Type B pancreatic cell (in vitro differentiated cells): ENCODE results near the gene CASKIN2. TPM values are rescaled to one million over a fixed set of nuclear protein-coding genes. Genes with fewer than 3 reads are reported as not detected.
A peak's percentile ranks its signal among the peaks of the same experiment; 100 is the strongest.

Experiments
- DNase-seq: peaks from one replicate; pipeline ENCODE4 v3.0.0; 2021; ENCODE audit warnings: mixed read lengths; ENCODE audit not compliant: unreplicated experiment; ENCODE audit errors: extremely low spot score
- H3K27ac Mint-ChIP-seq: 2 replicates; pipeline ENCODE4 v1.8.0; 2021; ENCODE audit warnings: mild to moderate bottlenecking, mixed read lengths
- H3K27me3 Mint-ChIP-seq: 2 replicates; pipeline ENCODE4 v1.8.0; 2021; ENCODE audit warnings: mixed read lengths
- H3K36me3 Mint-ChIP-seq: 2 replicates; pipeline ENCODE4 v1.8.0; 2021; ENCODE audit warnings: mixed read lengths
- H3K4me1 Mint-ChIP-seq: one replicate; pipeline ENCODE4 v1.8.0; 2021; ENCODE audit warnings: mixed read lengths; ENCODE audit not compliant: unreplicated experiment
- H3K4me3 Mint-ChIP-seq: 2 replicates; pipeline ENCODE4 v1.8.0; 2021; ENCODE audit warnings: mild to moderate bottlenecking, mixed read lengths
- H3K9me3 Mint-ChIP-seq: 2 replicates; pipeline ENCODE4 v1.8.0; 2021; ENCODE audit warnings: mixed read lengths
- CTCF ChIP-seq: fragments of 200-600 bp; sonication (generic); conservative IDR thresholded peaks from 2 replicates; pipeline ENCODE4 v1.5.0; 2021; ENCODE audit warnings: antibody characterized with exemption, mild to moderate bottlenecking
- total RNA-seq: library from RNA; stranded (reverse); gene quantifications from 2 replicates; pipeline ENCODE4 v1.2.1, GENCODE V29; 2021; ENCODE audit warnings: low replicate concordance

CASKIN2 gene
- total RNA-seq, 1 donor from 2014 or later: 31.2 TPM

DNA sequence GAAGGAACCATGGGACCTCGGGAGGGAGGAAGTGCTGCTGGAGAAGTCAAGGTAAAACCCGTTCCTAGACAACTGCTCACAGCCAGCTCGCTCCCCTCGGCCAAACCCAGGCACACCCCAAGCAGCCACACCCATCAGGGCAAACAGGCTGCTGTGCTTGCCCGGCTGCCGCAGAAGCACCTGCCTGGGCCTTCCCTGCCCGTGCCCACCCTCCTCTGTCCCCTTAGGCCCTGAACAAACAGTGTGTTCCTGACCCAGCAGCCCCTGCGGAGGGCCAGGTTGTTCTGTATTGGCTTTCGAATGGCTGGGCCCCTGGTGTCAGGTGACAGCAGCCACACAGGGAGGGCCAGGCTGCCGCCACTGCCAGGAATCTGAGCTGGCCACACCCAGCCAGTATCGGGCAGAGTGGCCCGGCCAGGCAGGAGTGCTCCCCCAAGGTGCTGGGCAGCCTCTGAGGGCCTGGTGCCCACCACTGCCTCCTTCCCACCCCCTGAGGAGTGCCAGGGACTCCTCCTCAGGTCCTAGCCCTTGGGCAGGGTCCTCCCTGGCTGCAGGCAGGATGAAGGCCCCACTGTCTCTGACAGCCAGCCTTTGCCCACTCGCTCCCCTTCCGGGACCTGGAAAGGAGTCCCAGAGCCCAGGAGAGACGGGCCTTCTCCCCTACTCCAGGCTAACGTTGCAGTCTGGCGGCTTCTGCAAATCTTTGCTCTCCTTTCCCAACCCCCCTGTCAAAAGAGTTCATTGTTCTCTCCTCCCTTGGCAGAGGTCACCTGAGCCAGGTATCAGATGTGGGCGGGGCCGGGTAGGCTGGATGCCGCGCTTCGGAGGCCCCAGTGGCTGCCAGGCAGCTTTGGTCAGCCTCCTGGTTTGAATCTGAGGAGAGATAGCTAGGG lies 34.2 kb upstream of the CASKIN2 start:
- peak; percentile 78 for DNase-seq
- peak overlapping the region; percentile 62 for H3K4me3 Mint-ChIP-seq
- no peaks in the 10 kb centered on the region for H3K36me3 Mint-ChIP-seq
- peak overlapping the region; percentile 94 for H3K27ac Mint-ChIP-seq
- no peaks in the 10 kb centered on the region for H3K27me3 Mint-ChIP-seq
- H3K9me3 Mint-ChIP-seq: no peaks in the 10 kb centered on the region
- peaks cover 18% of the 10 kb centered on the region for H3K4me1 Mint-ChIP-seq
- TF ChIP-seq CTCF: no peak

GRCh38 chr17:75548813-75549212 lies 33.5 kb upstream of the CASKIN2 start:
- Mint-ChIP-seq H3K9me3 (no peaks in the 10 kb centered on the region), H3K4me3 (peak overlapping the region; percentile 45), H3K36me3 (no peaks in the 10 kb centered on the region), H3K4me1 (peaks cover 17% of the 10 kb centered on the region), H3K27me3 (no peaks in the 10 kb centered on the region), H3K27ac (peak overlapping the region; percentile 94)
- DNase-seq: no peak
- no peak for TF ChIP-seq CTCF

GRCh38 chr17:75547091-75547490 lies 31.8 kb upstream of the CASKIN2 start:
- no peaks in the 10 kb centered on the region for H3K9me3 Mint-ChIP-seq
- H3K36me3 Mint-ChIP-seq: no peaks in the 10 kb centered on the region
- no peak for DNase-seq
- H3K27ac Mint-ChIP-seq: peak overlapping the region; percentile 13
- no peak overlapping the region for H3K4me3 Mint-ChIP-seq
- H3K27me3 Mint-ChIP-seq: no peaks in the 10 kb centered on the region
- no peak for TF ChIP-seq CTCF
- H3K4me1 Mint-ChIP-seq: peaks cover 5% of the 10 kb centered on the region

DNA sequence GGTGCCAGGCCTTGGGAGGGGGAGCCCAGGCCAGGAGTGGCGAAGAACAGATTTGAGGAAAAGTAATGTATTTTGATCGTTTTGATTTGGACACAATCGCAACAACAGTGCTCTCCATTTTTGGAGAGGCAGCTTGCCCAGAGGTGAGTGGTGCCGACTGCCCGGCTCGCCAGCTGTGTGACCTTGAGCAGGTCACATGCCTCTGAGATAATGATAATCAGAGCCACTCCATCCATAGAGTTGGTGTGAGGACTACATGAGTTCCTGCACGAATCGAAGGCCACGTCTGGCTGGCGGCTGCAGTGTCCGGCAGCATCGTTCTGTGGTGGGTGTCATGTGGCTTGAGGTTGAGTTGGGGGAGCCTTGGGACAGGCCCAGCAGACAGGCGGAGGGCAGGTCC lies 30.8 kb upstream of the CASKIN2 start:
- H3K27ac Mint-ChIP-seq: peak overlapping the region; percentile 79
- H3K4me1 Mint-ChIP-seq: peaks cover 5% of the 10 kb centered on the region

DNA sequence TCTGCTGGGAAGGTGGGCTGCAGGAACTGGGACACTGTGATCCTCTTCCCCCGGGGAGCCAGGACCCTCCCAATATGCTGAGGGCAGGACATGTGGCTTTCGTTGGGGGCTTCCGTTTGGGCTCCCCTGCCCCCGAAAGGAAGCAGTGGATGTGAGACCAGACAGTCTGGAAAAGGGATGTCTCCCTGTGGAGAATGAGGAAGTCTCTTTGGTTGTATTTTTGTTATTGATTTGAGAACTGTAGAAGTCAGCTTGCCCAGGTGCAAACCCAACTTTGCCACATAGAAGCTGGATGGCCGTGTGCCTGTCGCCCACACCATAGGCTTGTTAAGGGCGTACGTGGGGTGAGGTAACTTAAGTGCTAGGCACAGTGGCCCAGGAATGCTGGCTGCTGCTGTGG lies 28.9 kb upstream of the CASKIN2 start:
- no peak overlapping the region for H3K27ac Mint-ChIP-seq

More for the DNA sequence above, 30.8 kb upstream of the CASKIN2 start:
- Mint-ChIP-seq H3K27me3 (no peaks in the 10 kb centered on the region), H3K9me3 (no peaks in the 10 kb centered on the region), H3K36me3 (no peaks in the 10 kb centered on the region), H3K4me3 (no peak overlapping the region)
- no peak for TF ChIP-seq CTCF
- no peak for DNase-seq

More for the DNA sequence above, 28.9 kb upstream of the CASKIN2 start:
- Mint-ChIP-seq H3K4me3 (no peak overlapping the region), H3K36me3 (no peaks in the 10 kb centered on the region), H3K27me3 (no peaks in the 10 kb centered on the region), H3K9me3 (no peaks in the 10 kb centered on the region), H3K4me1 (peaks cover 11% of the 10 kb centered on the region)
- DNase-seq: no peak
- TF ChIP-seq CTCF: no peak
